ENCODE data around the gene ASTN2. TPM values are rescaled to one million over a fixed set of nuclear protein-coding genes. Genes with fewer than 3 reads are reported as not detected.
"Not testable (repeated sequence)": the region's sequence is repeated elsewhere in the genome, so short reads cannot be mapped to it uniquely, and the experiment has no call there.

Gene ASTN2
- total RNA-seq, 3 donors from 2014 or later: 1.7 to 1.8 (median 1.7) TPM

DNA sequence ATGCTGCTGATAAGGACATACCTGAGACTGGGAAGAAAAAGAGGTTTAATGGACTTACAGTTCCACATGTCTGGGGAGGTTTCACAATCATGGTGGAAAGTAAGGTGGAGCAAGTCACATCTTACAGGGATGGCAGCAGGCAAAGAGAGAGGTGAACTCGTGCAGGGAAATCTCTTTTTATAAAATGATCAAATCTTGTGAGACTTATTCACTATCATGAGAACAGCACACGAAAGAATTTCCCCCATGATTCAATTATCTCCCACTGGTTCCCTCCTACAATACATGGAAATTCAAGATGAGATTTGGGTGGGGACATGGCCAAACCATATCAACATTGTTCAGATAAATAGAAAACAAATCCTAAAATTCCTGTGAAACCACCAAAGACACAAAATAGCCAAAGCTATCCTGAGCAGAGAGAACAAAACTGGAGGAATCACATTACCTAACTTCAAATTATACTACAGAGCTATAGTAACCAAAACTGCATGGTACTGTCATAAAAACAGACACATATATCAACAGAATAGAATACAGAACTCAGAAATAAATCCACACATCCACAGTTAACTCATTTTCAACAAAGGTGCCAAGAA, 958.3 kb downstream of the ASTN2 start:
- H3K27me3 Mint-ChIP-seq (ENCODE audit: low read depth): no peaks in the 10 kb centered on the region
- no peak overlapping the region for H3K4me3 Mint-ChIP-seq
- H3K36me3 Mint-ChIP-seq (ENCODE audit: insufficient read depth): peaks cover 8% of the 10 kb centered on the region
- peaks cover 21% of the 10 kb centered on the region for H3K9me3 Mint-ChIP-seq
- DNase-seq (no peak), ATAC-seq (no peak)
- H3K4me1 Mint-ChIP-seq (ENCODE audit: low read depth): no peaks in the 10 kb centered on the region

DNA sequence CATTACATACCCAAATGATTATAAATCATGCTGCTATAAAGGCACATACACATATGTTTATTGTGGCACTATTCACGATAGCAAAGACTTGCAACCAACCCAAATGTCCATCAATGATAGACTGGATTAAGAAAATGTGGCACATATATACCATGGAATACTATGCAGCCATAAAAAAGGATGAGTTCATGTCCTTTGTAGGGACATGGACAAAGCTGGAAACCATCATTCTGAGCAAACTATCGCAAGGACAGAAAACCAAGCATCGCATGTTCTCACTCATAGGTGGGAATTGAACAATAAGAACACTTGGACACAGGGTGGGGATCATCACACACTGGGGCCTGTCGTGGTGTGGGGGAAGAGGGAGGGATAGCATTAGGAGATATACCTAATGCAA, 960.3 kb downstream of the ASTN2 start:
- H3K27me3 Mint-ChIP-seq (ENCODE audit: low read depth); ATAC-seq; H3K36me3 Mint-ChIP-seq (ENCODE audit: insufficient read depth); H3K4me1 Mint-ChIP-seq (ENCODE audit: low read depth); H3K4me3 Mint-ChIP-seq; DNase-seq: not testable (repeated sequence)
- H3K9me3 Mint-ChIP-seq: peaks cover 21% of the 10 kb centered on the region

DNA sequence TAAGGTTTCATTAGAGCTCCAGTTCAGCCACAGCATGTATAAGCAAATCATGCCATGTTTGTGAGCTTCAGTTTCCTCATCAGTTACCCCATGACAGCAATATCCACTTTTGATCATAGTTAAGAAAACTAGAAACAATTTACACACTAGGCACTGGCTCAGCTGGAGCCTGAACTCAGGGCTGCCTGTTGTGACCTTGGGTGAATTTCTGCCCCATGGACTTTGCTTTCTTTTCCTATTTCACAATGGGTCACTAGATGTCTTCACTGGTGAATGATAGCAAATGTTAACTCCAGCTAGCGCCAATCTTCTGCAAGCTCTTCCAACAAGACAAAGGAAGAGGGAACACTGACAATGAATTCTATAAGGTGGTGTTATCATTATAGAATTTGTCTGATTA, 961.1 kb downstream of the ASTN2 start:
- H3K4me1 Mint-ChIP-seq (ENCODE audit: low read depth): no peaks in the 10 kb centered on the region
- H3K4me3 Mint-ChIP-seq: no peak overlapping the region
- ATAC-seq (no peak), DNase-seq (no peak)
- peaks cover 21% of the 10 kb centered on the region for H3K9me3 Mint-ChIP-seq
- no peaks in the 10 kb centered on the region for H3K27me3 Mint-ChIP-seq (ENCODE audit: low read depth)
- H3K36me3 Mint-ChIP-seq (ENCODE audit: insufficient read depth): peaks cover 8% of the 10 kb centered on the region

DNA sequence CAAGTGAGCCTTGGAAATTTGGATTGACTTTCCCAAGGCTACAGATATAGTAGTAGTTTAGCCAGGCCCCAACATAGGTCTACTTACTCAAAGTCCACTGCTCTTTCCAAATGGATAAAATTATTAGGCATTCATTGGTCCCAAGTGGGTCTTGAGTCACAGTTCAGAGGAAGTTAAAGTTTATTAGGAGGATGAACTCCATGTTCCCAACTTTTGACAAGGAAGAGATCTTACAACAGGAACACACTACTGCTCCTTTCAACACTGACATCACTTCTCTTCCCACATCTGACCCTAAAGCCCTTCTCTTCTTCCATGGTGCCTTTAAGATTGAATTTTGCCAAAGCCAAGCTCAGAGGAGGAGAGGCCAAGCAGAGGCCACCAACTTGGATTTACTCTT, 962.2 kb downstream of the ASTN2 start:
- Mint-ChIP-seq H3K4me3 (no peak overlapping the region), H3K4me1 (ENCODE audit: low read depth) (no peaks in the 10 kb centered on the region), H3K27me3 (ENCODE audit: low read depth) (no peaks in the 10 kb centered on the region), H3K36me3 (ENCODE audit: insufficient read depth) (peaks cover 4% of the 10 kb centered on the region), H3K9me3 (peaks cover 17% of the 10 kb centered on the region)
- ATAC-seq (no peak), DNase-seq (no peak)

DNA sequence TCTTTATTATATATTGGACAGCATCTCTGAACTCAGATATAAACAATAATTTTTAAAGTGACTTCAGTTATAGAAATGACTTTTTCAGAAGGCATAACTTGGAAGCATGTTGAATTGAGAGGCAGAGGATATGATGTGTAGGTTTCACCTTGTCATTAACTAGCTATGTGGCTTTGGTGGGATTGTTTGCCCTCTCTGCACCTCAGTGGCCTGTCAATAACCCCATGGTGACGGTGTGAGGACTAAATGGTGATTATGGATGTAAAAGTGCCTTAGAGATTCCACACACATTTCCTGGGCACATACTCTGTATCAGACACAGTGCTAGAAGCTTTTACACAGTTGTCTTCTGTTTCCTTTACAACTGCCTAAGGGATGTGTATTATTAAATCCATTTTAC, 962.6 kb downstream of the ASTN2 start:
- Mint-ChIP-seq H3K9me3 (peaks cover 15% of the 10 kb centered on the region), H3K4me3 (no peak overlapping the region), H3K36me3 (ENCODE audit: insufficient read depth) (peaks cover 5% of the 10 kb centered on the region), H3K4me1 (ENCODE audit: low read depth) (no peaks in the 10 kb centered on the region), H3K27me3 (ENCODE audit: low read depth) (no peaks in the 10 kb centered on the region)
- no peak for ATAC-seq
- DNase-seq: no peak

DNA sequence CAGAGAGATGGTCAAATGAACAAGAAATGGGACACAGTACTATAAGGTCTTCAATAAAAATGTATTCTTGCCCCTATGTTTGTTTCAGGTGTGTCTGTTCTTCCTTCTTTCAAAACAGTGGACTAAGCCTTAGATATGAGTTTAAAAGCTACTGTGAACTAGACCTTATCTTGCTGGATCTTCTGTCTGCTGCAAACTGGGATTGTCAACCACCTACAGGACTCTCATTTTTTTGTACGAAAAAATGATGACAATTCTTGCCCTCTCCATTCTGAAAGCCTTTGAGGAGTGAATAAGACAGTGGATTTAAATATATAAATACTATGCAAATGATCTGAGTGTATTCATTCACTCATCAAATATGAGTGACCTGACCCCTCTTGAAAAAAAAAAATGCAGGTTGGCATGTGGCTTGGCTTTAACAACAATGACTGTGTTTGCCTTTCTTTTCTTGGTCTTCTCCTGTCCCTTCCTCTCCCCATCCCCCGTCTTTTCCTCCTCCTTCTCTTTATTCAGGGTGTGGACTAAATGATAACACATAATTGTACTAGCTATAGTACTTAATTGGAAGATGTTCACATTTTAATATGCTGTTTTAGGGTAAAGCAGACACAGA, 963.2 kb downstream of the ASTN2 start:
- ATAC-seq: no peak
- DNase-seq: no peak
- peaks cover 9% of the 10 kb centered on the region for H3K9me3 Mint-ChIP-seq
- H3K4me3 Mint-ChIP-seq: no peak overlapping the region
- H3K4me1 Mint-ChIP-seq (ENCODE audit: low read depth): no peaks in the 10 kb centered on the region
- H3K27me3 Mint-ChIP-seq (ENCODE audit: low read depth): no peaks in the 10 kb centered on the region
- peaks cover 3% of the 10 kb centered on the region for H3K36me3 Mint-ChIP-seq (ENCODE audit: insufficient read depth)

DNA sequence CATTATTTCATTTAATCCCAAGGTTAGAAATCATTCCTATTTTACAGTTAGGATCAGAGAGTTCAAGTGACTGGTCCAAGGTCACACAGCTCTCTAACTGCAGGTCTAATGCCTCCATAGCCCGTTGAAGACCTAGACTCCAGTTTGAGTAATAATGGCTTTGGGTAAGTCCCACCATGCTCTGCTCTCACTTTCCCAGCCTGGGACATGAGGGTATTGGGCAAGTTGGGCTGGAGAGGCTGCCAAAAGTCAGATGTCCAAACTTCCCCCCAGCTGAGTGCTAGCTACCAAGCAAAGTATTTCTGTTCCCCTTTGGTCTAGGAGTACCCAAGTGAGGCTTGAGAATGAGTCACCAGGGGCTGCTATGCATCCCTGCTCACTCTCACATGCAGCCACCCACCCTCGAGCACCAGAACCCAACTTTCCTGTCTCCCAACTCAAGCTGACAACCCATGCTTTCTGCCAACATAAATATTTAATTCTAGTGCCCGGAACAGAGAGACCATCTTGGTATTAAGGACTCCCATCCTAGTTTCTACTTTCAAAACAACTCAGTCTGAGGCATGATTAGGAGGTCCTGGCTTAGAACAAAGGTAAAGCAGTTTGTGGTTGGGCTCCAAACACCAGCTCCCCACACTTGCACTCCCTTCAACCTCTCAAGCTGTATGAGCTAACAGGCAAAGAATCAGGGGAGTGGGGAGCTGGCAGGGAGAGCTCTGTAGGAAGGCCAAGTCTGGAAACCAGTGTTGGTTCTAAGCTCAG, 964.3 kb downstream of the ASTN2 start:
- no peak for ATAC-seq
- peaks cover 3% of the 10 kb centered on the region for H3K36me3 Mint-ChIP-seq (ENCODE audit: insufficient read depth)
- DNase-seq: no peak
- H3K9me3 Mint-ChIP-seq: no peaks in the 10 kb centered on the region
- no peaks in the 10 kb centered on the region for H3K27me3 Mint-ChIP-seq (ENCODE audit: low read depth)
- no peak overlapping the region for H3K4me3 Mint-ChIP-seq
- no peaks in the 10 kb centered on the region for H3K4me1 Mint-ChIP-seq (ENCODE audit: low read depth)

DNA sequence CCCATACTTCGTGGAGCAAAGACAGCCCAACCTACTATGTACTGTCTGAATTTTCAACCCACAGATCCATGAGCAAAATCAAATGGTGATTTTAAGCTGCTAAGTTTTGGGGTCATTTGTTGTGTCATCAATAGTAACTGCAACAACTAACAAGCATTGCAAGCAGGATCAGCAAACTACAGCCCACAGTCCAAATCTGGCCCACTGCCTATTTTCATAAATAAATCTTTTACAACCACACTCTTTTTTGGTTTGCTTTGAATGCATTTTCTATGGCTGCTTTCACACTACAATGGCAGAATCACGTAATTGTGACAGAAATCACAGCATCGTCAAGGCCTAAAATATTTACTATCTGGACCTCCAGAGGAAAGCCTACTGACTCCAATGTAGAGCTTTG, 964.9 kb downstream of the ASTN2 start:
- Mint-ChIP-seq H3K9me3 (no peaks in the 10 kb centered on the region), H3K36me3 (ENCODE audit: insufficient read depth) (peaks cover 3% of the 10 kb centered on the region), H3K27me3 (ENCODE audit: low read depth) (no peaks in the 10 kb centered on the region), H3K4me1 (ENCODE audit: low read depth) (no peaks in the 10 kb centered on the region), H3K4me3 (no peak overlapping the region)
- ATAC-seq (no peak), DNase-seq (no peak)

DNA sequence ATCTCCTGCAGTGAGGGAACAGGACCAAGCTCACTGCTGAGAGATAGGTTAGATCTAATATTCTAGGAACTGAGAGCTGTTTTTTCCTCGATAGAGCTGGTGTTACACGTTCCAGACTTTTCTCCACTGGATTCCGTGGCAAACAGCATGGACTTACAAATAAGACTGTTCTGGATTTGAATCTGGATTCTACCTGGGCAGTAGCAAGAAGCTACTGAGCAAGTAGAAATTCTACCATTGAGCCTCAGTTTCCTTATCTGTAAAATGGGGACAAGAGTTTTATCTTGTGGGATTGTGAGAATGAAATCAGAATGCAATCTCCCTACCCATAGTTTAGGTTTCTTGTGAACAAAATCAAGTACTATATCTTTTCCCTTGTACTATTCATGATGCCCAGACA, 966.4 kb downstream of the ASTN2 start:
- no peaks in the 10 kb centered on the region for H3K4me1 Mint-ChIP-seq (ENCODE audit: low read depth)

DNA sequence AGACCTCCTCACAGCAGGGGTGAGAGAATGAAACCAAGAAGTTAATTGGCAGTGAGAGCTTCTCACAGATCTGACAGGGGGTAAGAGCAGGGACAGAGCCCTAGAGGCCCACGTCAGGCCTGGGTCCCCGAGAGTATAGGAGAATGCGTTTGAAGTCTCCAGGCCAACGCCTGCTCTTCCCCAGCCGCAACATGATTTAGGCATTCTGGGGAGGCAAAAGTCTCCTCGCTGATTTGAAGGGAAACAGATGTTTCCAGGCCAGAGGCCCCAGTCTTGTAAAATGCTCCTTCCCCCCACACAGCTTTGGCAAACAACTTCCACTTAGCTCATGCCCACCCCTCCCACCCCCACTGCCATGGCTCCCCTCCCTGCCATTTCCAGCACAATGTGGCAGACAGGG, 966.9 kb downstream of the ASTN2 start:
- Mint-ChIP-seq H3K4me3 (no peak overlapping the region), H3K9me3 (no peaks in the 10 kb centered on the region)

More for the DNA sequence above, 966.4 kb downstream of the ASTN2 start:
- DNase-seq (no peak), ATAC-seq (no peak)
- Mint-ChIP-seq H3K27me3 (ENCODE audit: low read depth) (no peaks in the 10 kb centered on the region), H3K36me3 (ENCODE audit: insufficient read depth) (peaks cover 3% of the 10 kb centered on the region), H3K9me3 (no peaks in the 10 kb centered on the region), H3K4me3 (no peak overlapping the region)

DNA sequence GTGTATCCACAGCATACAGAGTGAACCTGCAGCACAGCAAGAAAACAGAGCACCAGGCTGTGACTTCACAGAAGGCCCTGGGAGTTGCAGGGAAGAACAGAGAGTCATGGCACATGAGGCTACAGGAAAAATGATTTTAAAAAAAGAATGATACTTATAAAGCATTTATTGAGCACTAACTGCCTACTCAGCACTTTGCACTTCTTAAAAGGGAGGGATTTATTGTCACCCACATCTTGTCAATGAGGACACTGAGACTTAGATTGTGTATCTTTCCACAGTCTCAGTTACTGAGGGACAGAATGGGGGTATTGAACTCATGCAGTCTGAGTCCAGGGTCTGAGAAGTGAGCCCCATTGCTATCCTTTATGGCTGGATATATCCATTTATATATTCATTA, 972.3 kb downstream of the ASTN2 start:
- DNase-seq (no peak), ATAC-seq (no peak)
- Mint-ChIP-seq H3K9me3 (peaks cover 4% of the 10 kb centered on the region), H3K36me3 (ENCODE audit: insufficient read depth) (peaks cover 38% of the 10 kb centered on the region), H3K27me3 (ENCODE audit: low read depth) (no peaks in the 10 kb centered on the region), H3K4me1 (ENCODE audit: low read depth) (no peaks in the 10 kb centered on the region), H3K4me3 (no peak overlapping the region)

More for the DNA sequence above, 966.9 kb downstream of the ASTN2 start:
- Mint-ChIP-seq H3K27me3 (ENCODE audit: low read depth) (no peaks in the 10 kb centered on the region), H3K36me3 (ENCODE audit: insufficient read depth) (peaks cover 3% of the 10 kb centered on the region), H3K4me1 (ENCODE audit: low read depth) (no peaks in the 10 kb centered on the region)
- DNase-seq (no peak), ATAC-seq (no peak)

DNA sequence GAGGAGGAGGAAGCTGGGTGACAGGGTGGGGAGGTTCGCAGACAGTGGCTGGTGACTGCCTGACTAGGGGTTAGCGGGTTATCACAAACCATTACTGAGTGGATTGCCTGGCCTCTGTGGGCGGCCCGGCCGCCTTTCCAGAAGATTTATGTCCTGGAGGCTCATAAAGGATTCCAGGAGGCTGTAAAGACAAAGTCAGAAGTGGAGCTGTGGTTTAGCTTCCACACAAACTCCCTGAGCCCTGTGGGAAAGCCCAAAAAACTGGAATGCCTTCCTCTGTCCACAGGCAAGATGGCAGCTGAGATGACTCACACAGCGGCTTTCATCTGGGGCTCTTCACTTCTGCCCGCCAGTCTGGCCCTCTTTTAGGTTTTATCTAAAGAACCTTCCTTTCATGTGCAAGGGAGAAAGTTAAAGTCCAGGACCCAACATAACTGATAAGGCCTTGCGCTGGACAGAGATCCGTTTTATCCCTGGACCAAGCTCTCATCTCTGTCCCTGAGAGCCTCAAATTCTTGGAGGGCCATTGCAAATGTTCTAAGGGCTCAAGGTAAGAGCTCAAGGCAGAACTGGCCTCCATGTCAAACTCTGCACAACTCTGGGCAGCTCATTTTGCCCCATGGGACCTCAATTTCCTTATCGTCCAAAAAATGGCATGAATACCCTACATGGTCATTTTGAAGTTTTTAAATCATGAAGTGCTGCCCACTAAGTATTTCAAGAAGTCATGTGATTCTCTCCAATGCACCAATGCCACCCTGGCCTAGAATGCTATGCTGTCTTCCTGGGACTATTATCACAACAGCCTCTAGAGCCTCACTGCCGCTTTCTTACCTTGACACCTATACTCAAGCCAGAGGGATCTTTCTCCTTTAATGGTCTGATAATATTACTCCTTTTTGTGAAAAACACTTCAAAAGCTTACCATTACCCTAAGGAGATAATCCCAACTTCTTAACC, 977.2 kb downstream of the ASTN2 start:
- no peak overlapping the region for H3K4me3 Mint-ChIP-seq
- no peak for ATAC-seq
- H3K9me3 Mint-ChIP-seq: peaks cover 4% of the 10 kb centered on the region
- no peak for DNase-seq
- H3K36me3 Mint-ChIP-seq (ENCODE audit: insufficient read depth): peaks cover 38% of the 10 kb centered on the region
- H3K27me3 Mint-ChIP-seq (ENCODE audit: low read depth): no peaks in the 10 kb centered on the region
- H3K4me1 Mint-ChIP-seq (ENCODE audit: low read depth): no peaks in the 10 kb centered on the region

DNA sequence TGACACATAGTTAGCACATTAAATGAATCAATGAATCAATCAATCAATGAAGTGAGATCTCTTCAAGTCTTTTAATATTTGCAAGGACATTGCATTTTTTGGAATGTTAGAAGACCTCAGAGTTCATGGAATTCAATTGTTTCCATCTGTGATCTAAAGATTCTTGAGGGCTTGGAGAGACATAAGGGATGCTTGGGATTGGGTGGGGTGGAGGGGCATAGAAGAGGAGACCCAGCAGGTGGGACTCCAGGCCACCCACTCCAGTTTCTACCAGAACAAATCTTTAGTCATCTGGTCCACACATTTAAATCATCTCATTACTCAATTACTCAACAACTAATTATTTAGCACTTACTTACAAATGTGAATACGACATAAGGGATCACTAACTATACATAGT, 978.7 kb downstream of the ASTN2 start:
- H3K9me3 Mint-ChIP-seq: peaks cover 4% of the 10 kb centered on the region
- DNase-seq (no peak), ATAC-seq (no peak)
- H3K27me3 Mint-ChIP-seq (ENCODE audit: low read depth): no peaks in the 10 kb centered on the region
- no peaks in the 10 kb centered on the region for H3K4me1 Mint-ChIP-seq (ENCODE audit: low read depth)
- H3K4me3 Mint-ChIP-seq: no peak overlapping the region
- peaks cover 29% of the 10 kb centered on the region for H3K36me3 Mint-ChIP-seq (ENCODE audit: insufficient read depth)

DNA sequence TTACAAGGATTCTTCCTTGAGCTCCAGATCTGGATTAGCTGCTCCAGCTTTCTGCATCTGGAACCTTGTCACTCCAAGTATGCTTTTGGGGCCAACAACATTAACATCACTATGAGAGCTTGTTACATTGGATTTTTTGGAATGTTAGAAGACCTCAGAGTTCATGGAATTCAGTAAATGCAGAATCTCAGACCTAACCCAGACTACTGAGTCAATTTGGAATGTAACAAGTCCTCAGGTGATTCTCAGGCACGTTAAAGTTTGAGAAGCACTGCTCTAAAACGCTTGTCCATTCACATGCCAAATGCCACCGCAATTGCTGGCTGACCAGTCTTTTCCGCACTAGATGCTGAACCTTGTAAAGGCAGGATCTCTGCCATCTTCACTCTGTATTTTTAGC, 979.2 kb downstream of the ASTN2 start:
- ATAC-seq: no peak
- no peaks in the 10 kb centered on the region for H3K27me3 Mint-ChIP-seq (ENCODE audit: low read depth)
- no peak overlapping the region for H3K4me3 Mint-ChIP-seq
- H3K4me1 Mint-ChIP-seq (ENCODE audit: low read depth): no peaks in the 10 kb centered on the region
- DNase-seq: no peak
- peaks cover 25% of the 10 kb centered on the region for H3K36me3 Mint-ChIP-seq (ENCODE audit: insufficient read depth)
- peaks cover 3% of the 10 kb centered on the region for H3K9me3 Mint-ChIP-seq
